GM12878 (cell line): ENCODE data around the gene PYGO2. TPM values are rescaled to one million over a fixed set of nuclear protein-coding genes. Genes with fewer than 3 reads are reported as not detected.

Experiments
- ATAC-seq: fragments of 200-7000 bp; cut with Tn5 transposase; 3 replicates; pipeline ENCODE4 v1.9.1; 2020; ENCODE audit warnings: mild to moderate bottlenecking, moderate library complexity
- BruUV-seq: library from RNA; stranded (reverse); fragments of 400-500 nt; replicated peaks from 2 replicates; lab custom pipeline; 2021; lab: Mats Ljungman, UMichigan
- CTCF ChIA-PET: fragments of 300-600 bp; sonication (Branson Sonifier 250); formaldehyde crosslinking; extraction: SDS; loops from one replicate; lab custom pipeline; 2021; ENCODE audit warnings: inconsistent platforms; lab: Yijun Ruan, JAX
- POLR2A ChIA-PET: fragments of 350-600 bp; formaldehyde crosslinking; extraction: SDS; loops from one replicate; lab custom pipeline; 2021; ENCODE audit warnings: inconsistent platforms; lab: Charles Lee
- RAD21 ChIA-PET: fragments of 300-600 bp; sonication (Branson Sonifier 250); formaldehyde crosslinking; loops from one replicate; lab custom pipeline; 2023; ENCODE audit warnings: antibody characterized with exemption; ENCODE audit not compliant: unreplicated experiment; lab: Charles Lee
- SMC1A ChIA-PET: fragments of 300-600 bp; sonication (Branson Sonifier 250); formaldehyde crosslinking; loops from one replicate; lab custom pipeline; 2023; ENCODE audit not compliant: unreplicated experiment, uncharacterized antibody; lab: Charles Lee
- DNase-seq: peaks from one replicate; pipeline ENCODE4 v3.0.0-alpha.2; 2011; ENCODE audit warnings: low read depth, low spot score
- FAIRE-seq: peaks from 3 replicates; lab custom pipeline; 2011; peaks lifted over from hg19 to GRCh38; lab: Jason Lieb, UNC
- H2AFZ ChIP-seq: 2 replicates; pipeline ENCODE4 v1.6.0; 2011; ENCODE audit warnings: low read depth, low read length, control low read depth; ENCODE audit not compliant: control insufficient read depth
- H3K27ac ChIP-seq: 2 replicates; pipeline ENCODE4 v1.5.1; 2011; ENCODE audit warnings: control low read depth; ENCODE audit not compliant: control insufficient read depth, insufficient read depth
- H3K27me3 ChIP-seq, 2 experiments: replicated peaks in 1 of 2; 2 replicates each; pipeline versions ENCODE4 v1.6.0 to v1.6.1; 2011; ENCODE audit warnings: low read length in 1 of 2; ENCODE audit not compliant: control insufficient read depth in 2 of 2, insufficient read depth in 2 of 2
- H3K36me3 ChIP-seq, 2 experiments: 2 replicates each; pipeline ENCODE4 v1.5.1; 2011; ENCODE audit warnings: low read length in 1 of 2; ENCODE audit not compliant: control insufficient read depth in 2 of 2, insufficient read depth in 2 of 2
- H3K4me1 ChIP-seq: 2 replicates; pipeline ENCODE4 v1.6.1; 2011; ENCODE audit warnings: mild to moderate bottlenecking, low read length, moderate library complexity, mixed read lengths; ENCODE audit not compliant: control insufficient read depth, insufficient read depth
- H3K4me2 ChIP-seq: 2 replicates; pipeline ENCODE4 v1.6.0; 2011; ENCODE audit warnings: control low read depth; ENCODE audit not compliant: control insufficient read depth, insufficient read depth
- H3K4me3 ChIP-seq: fragments of 200-600 bp; sonication (generic); 2 replicates; pipeline ENCODE4 v1.5.1; 2016
- H3K79me2 ChIP-seq: 2 replicates; pipeline ENCODE4 v1.6.0; 2011; ENCODE audit warnings: low read length; ENCODE audit not compliant: control insufficient read depth, insufficient read depth
- H3K9ac ChIP-seq: 2 replicates; pipeline ENCODE4 v1.8.0; 2011; ENCODE audit warnings: low read length, control low read depth, mixed read lengths; ENCODE audit not compliant: control insufficient read depth, insufficient read depth
- H3K9me3 ChIP-seq: replicated peaks from 3 replicates; pipeline ENCODE4 v1.5.1; 2011; ENCODE audit warnings: mild to moderate bottlenecking, low read length; ENCODE audit not compliant: control insufficient read depth, insufficient read depth
- H4K20me1 ChIP-seq: 2 replicates; pipeline ENCODE4 v1.6.0; 2011; ENCODE audit not compliant: control insufficient read depth, insufficient read depth
- IKZF1 ChIP-seq: fragments of 450-650 bp; conservative IDR thresholded peaks from 2 replicates; pipeline ENCODE4 v1.6.1; 2017; ENCODE audit warnings: antibody characterized with exemption, mild to moderate bottlenecking
- KLF5 ChIP-seq: fragments of 450-650 bp; IDR thresholded peaks from 2 replicates; pipeline ENCODE4 v1.6.1; 2014; ENCODE audit warnings: mild to moderate bottlenecking; ENCODE audit not compliant: partially characterized antibody
- MEF2B ChIP-seq: fragments of 450-650 bp; IDR thresholded peaks from 2 replicates; pipeline ENCODE4 v1.6.1; 2018; ENCODE audit warnings: mild to moderate bottlenecking, moderate library complexity; ENCODE audit not compliant: partially characterized antibody, poor library complexity, severe bottlenecking
- POLR2AphosphoS2 ChIP-seq: IDR thresholded peaks from 2 replicates; pipeline ENCODE4 v1.6.1; 2011; ENCODE audit warnings: low read depth, mild to moderate bottlenecking, low read length, improper control_type of control experiment, moderate library complexity
- POU2F2 ChIP-seq: IDR thresholded peaks from 3 replicates; pipeline ENCODE4 v1.6.1; 2011; ENCODE audit warnings: low read depth, mild to moderate bottlenecking, low read length, borderline replicate concordance
- RBBP5 ChIP-seq: fragments of 200-600 bp; sonication (generic); conservative IDR thresholded peaks from 2 replicates; pipeline ENCODE4 v1.6.1; 2016
- SIN3A ChIP-seq: IDR thresholded peaks from 2 replicates; pipeline ENCODE4 v1.6.1; 2012; ENCODE audit warnings: low read depth, low read length, improper control_type of control experiment
- SIX5 ChIP-seq: IDR thresholded peaks from 2 replicates; pipeline ENCODE4 v1.6.1; 2011; ENCODE audit warnings: mild to moderate bottlenecking, low read depth, low read length, moderate library complexity; ENCODE audit not compliant: severe bottlenecking
- WGBS: methylation state at CpG from one replicate; pipeline ENCODE4 v1.1.6; 2016; ENCODE audit warnings: low lambda C conversion rate; ENCODE audit not compliant: insufficient replicate concordance, insufficient coverage; ENCODE audit errors: missing lambda C conversion rate; 5-methylcytosine and 5-hydroxymethylcytosine counted together
- in situ Hi-C: fragments of 300-500 bp; cut with MboI; formaldehyde crosslinking; loops from 9 replicates; pipeline ENCODE4 v1.14.3; 2018; ENCODE audit warnings: mixed read lengths
- intact Hi-C: fragments of 100-400 bp; cut with micrococcal nuclease; formaldehyde crosslinking; loops from one replicate; pipeline ENCODE4 v1.14.2; 2022; ENCODE audit not compliant: unreplicated experiment
- polyA plus RNA-seq, 11 experiments: library from polyadenylated mRNA; depleted of rRNA in 4 of 11; unstranded in 6 of 11; stranded (reverse) in 5 of 11; fragments of >200 nt; fragmentation: Nextera tagmentation in 4 of 11; fragmentation: Illumina TruSeq in 1 of 11; extraction: Ambion mirVana in 4 of 11; extraction: Trizol in 1 of 11; gene quantifications; 1 replicate in 1 of 11; 2 replicates in 10 of 11; pipeline versions ENCODE4 v1.2.1 to v1.2.3, GENCODE V29; 2011 to 2016; ENCODE audit warnings: inconsistent platforms in 2 of 11, missing spikeins in 2 of 11, low read depth in 1 of 11
- total RNA-seq, 4 experiments: library from RNA; depleted of rRNA in 3 of 4; stranded (reverse); fragments of >200 nt in 3 of 4; fragmentation: Illumina TruSeq in 1 of 4; extraction: Trizol in 1 of 4; gene quantifications; 2 replicates each; pipeline versions ENCODE4 v1.2.1 to v1.2.3, GENCODE V29; 2013 to 2021
- TF ChIP-seq, protein P1 (sequence below): IDR thresholded peaks from 2 replicates; pipeline ENCODE4 v1.6.1; 2011; ENCODE audit warnings: borderline replicate concordance, low read depth, mild to moderate bottlenecking, moderate library complexity, low read length; ENCODE audit not compliant: insufficient read depth, poor library complexity, severe bottlenecking

PYGO2 gene
- total and polyA plus RNA-seq, 10 of the 15 experiments (the other 5 are each of a cell fraction or from before 2014, with no cell fraction given), result 8.1 to 33.8 (median 23.5) TPM

GRCh38 chr1:154978360-154978759, 16.8 kb upstream of the PYGO2 start:
- Histone ChIP-seq H2AFZ (no peak overlapping the region), H3K36me3 (peaks cover 0 to 16% of the 10 kb centered on the region in 2 experiments; a peak in 3 of 4 replicates), H4K20me1 (no peaks in the 10 kb centered on the region), H3K4me2 (no peak overlapping the region), H3K9me3 (no peaks in the 10 kb centered on the region), H3K4me3 (no peak overlapping the region), H3K79me2 (peaks cover 47% of the 10 kb centered on the region), H3K27ac (peak overlapping the region; percentile 34), H3K4me1 (peaks cover 15% of the 10 kb centered on the region), H3K9ac (no peak overlapping the region; the same call in 1 of the 2 replicates), H3K27me3 (no peaks in the 10 kb centered on the region)
- DNase-seq, result no peak
- ChIA-PET RAD21 (interaction anchor here (1.7 kb wide), 1 partner anchor 21 kb away, joined by 6 read pairs; no protein-coding TSS in a partner anchor), CTCF (interaction anchor here (0.8 to 20.6 kb wide), 5 partner anchors 19 to 168 kb away, joined by 3 to 226 read pairs (median 4); partner anchors contain the start of genes LENEP and ZBTB7B), POLR2A (interaction anchor here (0.5 to 1.6 kb wide), 4 partner anchors 8 to 50 kb away, joined by 3 to 5 read pairs (median 4); partner anchors contain the start of gene SHC1), SMC1A (interaction anchor here (1.1 to 1.9 kb wide), 4 partner anchors 16 to 419 kb away, joined by 3 to 9 read pairs (median 4); partner anchors contain the start of gene LENEP)
- 84% methylated on average over 3 of the region's 3 CpGs for whole genome bisulfite sequencing
- no peak for FAIRE-seq
- in situ Hi-C loops, result no loop called here
- no peak for TF ChIP-seq POU2F2
- TF ChIP-seq RBBP5, result no peak
- no peak for TF ChIP-seq IKZF1
- TF ChIP-seq, protein P1, sequence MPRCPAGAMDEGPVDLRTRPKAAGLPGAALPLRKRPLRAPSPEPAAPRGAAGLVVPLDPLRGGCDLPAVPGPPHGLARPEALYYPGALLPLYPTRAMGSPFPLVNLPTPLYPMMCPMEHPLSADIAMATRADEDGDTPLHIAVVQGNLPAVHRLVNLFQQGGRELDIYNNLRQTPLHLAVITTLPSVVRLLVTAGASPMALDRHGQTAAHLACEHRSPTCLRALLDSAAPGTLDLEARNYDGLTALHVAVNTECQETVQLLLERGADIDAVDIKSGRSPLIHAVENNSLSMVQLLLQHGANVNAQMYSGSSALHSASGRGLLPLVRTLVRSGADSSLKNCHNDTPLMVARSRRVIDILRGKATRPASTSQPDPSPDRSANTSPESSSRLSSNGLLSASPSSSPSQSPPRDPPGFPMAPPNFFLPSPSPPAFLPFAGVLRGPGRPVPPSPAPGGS, result no peak
- TF ChIP-seq MEF2B, result no peak
- TF ChIP-seq SIN3A, result no peak
- no peak for TF ChIP-seq SIX5
- no peak for TF ChIP-seq KLF5
- TF ChIP-seq POLR2AphosphoS2, result no peak
- intact Hi-C loops, result no loop called here
- BruUV-seq, result no TSS peak
- no peak for ATAC-seq
